Activated naive CD8-positive, alpha-beta T cell treated with anti-CD3 and anti-CD28 coated beads, Interleukin-2, amount 10 ng/mL, durations not matched to agents 7 days and 5 days (primary cell): ENCODE measurements around the gene CDH13. TPM values are rescaled to one million over a fixed set of nuclear protein-coding genes. Genes with fewer than 3 reads are reported as not detected.

Source experiments
- ATAC-seq: fragments of 150-1000 bp; cut with Tn5 transposase; one replicate; pipeline ENCODE4 v1.10.0; 2021; ENCODE audit warnings: low read depth, moderate library complexity
- POLR2A ChIA-PET: fragments of 350-600 bp; sonication (Branson Sonifier 250); formaldehyde crosslinking; loops from one replicate; lab custom pipeline; 2021; ENCODE audit warnings: antibody characterized with exemption; lab: Charles Lee
- DNase-seq: peaks from one replicate; pipeline ENCODE4 v3.0.0; 2021
- H3K27ac Mint-ChIP-seq: one replicate; pipeline ENCODE4 v1.8.0; 2022; ENCODE audit warnings: mild to moderate bottlenecking, mixed read lengths
- H3K27me3 Mint-ChIP-seq: one replicate; pipeline ENCODE4 v1.8.0; 2022; ENCODE audit warnings: mild to moderate bottlenecking, moderate library complexity, mixed read lengths
- H3K36me3 Mint-ChIP-seq: one replicate; pipeline ENCODE4 v1.8.0; 2021; ENCODE audit warnings: mild to moderate bottlenecking, mixed read lengths
- H3K4me1 Mint-ChIP-seq: one replicate; pipeline ENCODE4 v1.8.0; 2021; ENCODE audit warnings: mixed read lengths
- H3K4me3 Mint-ChIP-seq: one replicate; pipeline ENCODE4 v1.8.0; 2022; ENCODE audit warnings: mild to moderate bottlenecking, moderate library complexity, mixed read lengths
- H3K9me3 Mint-ChIP-seq: one replicate; pipeline ENCODE4 v1.8.0; 2021; ENCODE audit warnings: mixed read lengths
- total RNA-seq, 2 experiments: library from RNA; stranded (reverse); gene quantifications; one replicate each; pipeline ENCODE4 v1.2.3, GENCODE V29; 2021

CDH13 gene
- total RNA-seq, 2 experiments from 2014 or later = not detected

DNA sequence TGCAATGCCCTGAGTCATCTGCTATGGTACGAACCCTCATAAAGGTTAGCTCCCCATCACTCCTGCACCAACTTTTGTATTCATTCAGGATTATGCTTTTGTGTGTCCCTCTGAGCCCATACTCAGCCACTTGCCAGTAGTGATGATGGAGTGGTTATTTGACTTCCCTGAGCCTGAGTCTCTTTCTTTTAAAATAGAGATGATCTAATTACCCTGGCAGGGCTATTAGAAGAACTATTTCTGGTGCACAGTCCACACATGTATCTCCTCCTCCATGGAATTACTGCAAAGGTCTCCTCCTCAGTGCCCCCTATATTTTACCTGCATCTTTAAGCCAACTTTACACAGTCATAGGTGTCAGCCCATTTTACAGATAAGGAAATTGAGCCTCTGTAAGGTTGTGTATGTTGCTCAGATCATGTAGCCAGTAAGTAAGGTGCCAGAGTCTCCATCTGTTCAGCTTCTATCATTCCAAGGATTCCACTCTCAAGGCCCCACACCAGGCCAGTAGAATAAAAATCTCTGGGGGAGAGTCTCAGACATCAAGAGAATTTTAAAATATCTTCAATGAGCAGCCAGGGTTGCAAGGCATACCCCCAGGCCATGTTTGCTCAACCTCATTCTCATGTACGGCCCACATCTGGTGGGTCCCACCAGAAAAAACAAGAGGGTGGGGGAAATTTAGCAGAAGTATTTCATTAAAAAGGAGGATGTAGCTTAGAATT is 847.3 kb downstream of the CDH13 start:
- no peaks in the 10 kb centered on the region for H3K36me3 Mint-ChIP-seq
- H3K4me1 Mint-ChIP-seq = no peaks in the 10 kb centered on the region

DNA sequence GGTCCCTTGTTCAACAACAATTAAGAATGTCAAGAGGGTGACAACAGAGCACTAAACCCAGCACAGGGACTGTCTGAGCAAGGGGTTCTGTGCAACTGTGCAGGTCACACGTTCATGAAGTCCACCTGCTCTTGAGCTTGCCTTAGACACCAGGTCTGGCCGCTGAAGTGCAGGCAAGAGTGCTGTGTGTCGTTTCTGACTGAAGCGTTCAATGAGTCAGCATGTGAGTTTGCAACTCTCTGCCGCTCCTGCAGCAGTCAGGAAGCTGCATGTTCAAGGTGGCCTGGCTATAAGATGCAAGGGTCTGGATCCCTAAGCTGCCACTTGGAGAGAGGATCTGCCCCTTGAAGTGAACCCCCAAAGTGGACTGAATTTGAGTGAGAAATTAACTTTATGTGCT is 848.3 kb downstream of the CDH13 start:
- Mint-ChIP-seq H3K27ac (no peak overlapping the region), H3K4me1 (no peaks in the 10 kb centered on the region), H3K36me3 (no peaks in the 10 kb centered on the region), H3K4me3 (no peak overlapping the region), H3K27me3 (no peaks in the 10 kb centered on the region), H3K9me3 (no peaks in the 10 kb centered on the region)
- no peak for DNase-seq
- POLR2A ChIA-PET = no interaction called here
- ATAC-seq = no peak

More for the DNA sequence above, 847.3 kb downstream of the CDH13 start:
- POLR2A ChIA-PET = no interaction called here
- no peak for ATAC-seq
- H3K27me3 Mint-ChIP-seq = no peaks in the 10 kb centered on the region
- no peak overlapping the region for H3K4me3 Mint-ChIP-seq
- H3K9me3 Mint-ChIP-seq = no peaks in the 10 kb centered on the region
- no peak for DNase-seq
- H3K27ac Mint-ChIP-seq = no peak overlapping the region

DNA sequence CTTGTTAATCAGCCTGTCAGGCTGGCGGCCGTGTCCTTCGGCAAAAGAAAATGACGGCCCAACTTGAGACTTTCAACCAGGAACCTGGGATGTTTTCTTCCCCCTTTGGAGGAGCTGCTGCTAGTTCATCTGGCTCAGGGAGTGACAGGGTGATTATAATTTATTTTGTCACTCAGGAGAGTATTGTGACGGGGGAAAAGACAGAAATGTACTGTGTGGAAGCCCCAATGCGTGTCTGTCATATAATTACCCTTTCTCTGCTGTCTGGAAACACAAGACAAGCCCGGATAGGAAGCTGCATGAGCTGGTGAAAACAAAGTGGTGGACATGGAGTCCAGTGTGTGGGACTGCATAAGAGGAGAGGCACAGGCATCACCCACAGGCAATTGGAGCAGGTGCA is 854.8 kb downstream of the CDH13 start:
- H3K27me3 Mint-ChIP-seq = no peaks in the 10 kb centered on the region
- peaks cover 4% of the 10 kb centered on the region for H3K9me3 Mint-ChIP-seq
- no peak for ATAC-seq
- H3K27ac Mint-ChIP-seq = no peak overlapping the region
- no peaks in the 10 kb centered on the region for H3K4me1 Mint-ChIP-seq
- no peak for DNase-seq
- H3K36me3 Mint-ChIP-seq = no peaks in the 10 kb centered on the region
- POLR2A ChIA-PET = no interaction called here
- no peak overlapping the region for H3K4me3 Mint-ChIP-seq

DNA sequence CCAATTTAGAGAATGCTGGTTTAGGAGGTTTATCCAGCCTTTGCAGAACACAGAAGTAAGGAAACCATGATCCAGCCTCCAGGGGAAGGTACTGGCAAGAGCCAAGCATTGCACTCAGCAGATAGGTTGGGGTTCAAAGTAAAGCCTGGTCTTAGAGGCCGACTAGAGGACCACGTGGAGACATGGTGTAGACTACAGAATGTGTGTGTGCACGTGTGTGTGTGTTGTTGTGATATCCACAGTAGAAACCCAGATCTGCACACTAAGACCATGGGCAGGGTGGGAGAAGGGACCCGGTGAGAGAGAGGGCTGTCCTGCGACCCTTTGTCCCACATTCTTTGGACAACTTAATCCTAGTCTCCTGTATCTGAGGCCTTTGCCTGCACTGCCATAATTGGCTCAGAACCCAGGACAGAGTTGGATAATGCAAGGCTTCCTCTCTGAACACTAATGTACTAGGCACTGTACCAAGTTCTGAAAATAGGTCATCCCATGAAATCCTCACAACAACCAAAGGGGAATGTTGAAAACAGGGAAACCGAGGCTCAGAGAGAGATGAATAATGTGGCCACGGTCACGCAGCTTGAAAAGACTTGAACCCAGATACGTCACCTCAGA is 855.9 kb downstream of the CDH13 start:
- POLR2A ChIA-PET = no interaction called here
- Mint-ChIP-seq H3K4me1 (no peaks in the 10 kb centered on the region), H3K4me3 (no peak overlapping the region), H3K36me3 (no peaks in the 10 kb centered on the region), H3K27me3 (no peaks in the 10 kb centered on the region), H3K27ac (no peak overlapping the region), H3K9me3 (peaks cover 4% of the 10 kb centered on the region)
- ATAC-seq (no peak), DNase-seq (no peak)

DNA sequence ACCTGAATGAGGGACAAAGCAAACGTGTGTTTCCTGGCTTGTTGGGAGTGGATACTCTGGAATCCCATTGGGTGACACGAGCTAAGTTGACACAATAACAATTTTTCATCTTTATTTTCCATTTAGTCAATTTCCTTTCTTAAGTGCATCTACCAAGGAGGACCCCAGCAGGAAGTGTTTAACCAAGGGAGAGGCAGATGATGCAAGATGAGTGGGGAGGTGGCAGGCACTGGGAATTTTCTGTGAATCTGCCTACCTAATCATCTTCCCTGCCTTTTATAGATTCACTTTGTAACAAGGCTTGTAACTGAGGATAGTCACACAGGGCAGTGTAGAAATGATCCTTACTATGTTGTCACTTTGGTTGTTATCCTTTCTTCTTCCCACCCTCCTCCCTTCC is 863.3 kb downstream of the CDH13 start:
- H3K4me3 Mint-ChIP-seq = no peak overlapping the region
- no peak overlapping the region for H3K27ac Mint-ChIP-seq
- no peaks in the 10 kb centered on the region for H3K36me3 Mint-ChIP-seq
- H3K4me1 Mint-ChIP-seq = no peaks in the 10 kb centered on the region
- POLR2A ChIA-PET = no interaction called here
- ATAC-seq (no peak), DNase-seq (no peak)
- peaks cover 1% of the 10 kb centered on the region for H3K27me3 Mint-ChIP-seq
- no peaks in the 10 kb centered on the region for H3K9me3 Mint-ChIP-seq

DNA sequence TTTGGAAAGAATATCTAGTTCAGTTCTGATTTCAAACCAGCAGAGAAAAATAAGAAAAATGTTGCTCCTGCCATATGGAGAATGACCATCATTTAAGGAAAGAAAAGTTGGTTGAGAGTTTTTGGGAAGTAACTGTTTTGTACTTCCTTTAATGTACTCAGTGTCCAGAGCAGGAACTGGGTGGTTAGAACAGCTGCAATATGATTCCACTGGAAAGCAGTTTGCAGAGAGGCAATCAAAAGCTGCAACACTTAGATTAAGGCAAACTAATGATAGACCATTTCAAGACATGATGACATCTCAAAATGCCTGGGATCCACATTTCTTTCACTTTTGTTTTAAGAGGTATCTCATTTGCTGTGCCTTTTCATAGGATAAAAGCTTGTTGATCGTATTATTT is 867.7 kb downstream of the CDH13 start:
- no peak for DNase-seq
- H3K9me3 Mint-ChIP-seq = peaks cover 3% of the 10 kb centered on the region
- H3K4me3 Mint-ChIP-seq = no peak overlapping the region
- POLR2A ChIA-PET = no interaction called here
- no peak overlapping the region for H3K27ac Mint-ChIP-seq
- no peaks in the 10 kb centered on the region for H3K27me3 Mint-ChIP-seq
- H3K36me3 Mint-ChIP-seq = no peaks in the 10 kb centered on the region
- no peak for ATAC-seq
- H3K4me1 Mint-ChIP-seq = no peaks in the 10 kb centered on the region

DNA sequence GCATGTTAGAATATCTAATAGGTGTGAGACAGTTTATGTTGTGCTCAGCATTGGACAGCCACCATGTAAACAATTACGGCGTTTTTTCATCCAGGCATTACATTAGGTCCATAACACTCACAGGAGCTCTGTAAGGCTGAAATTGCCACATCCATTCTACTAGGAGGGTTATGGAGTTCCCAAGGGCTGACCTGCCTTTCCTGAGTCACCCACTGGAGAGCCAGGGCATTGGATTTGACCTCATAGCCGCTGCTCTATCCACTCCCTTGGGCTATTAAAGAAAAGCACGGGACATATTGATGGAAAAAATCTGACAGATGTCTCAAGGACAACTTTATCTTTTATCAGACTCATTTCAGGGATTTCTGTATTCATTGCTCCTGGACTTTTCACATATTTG is 874.7 kb downstream of the CDH13 start:
- no peaks in the 10 kb centered on the region for H3K27me3 Mint-ChIP-seq
- DNase-seq = no peak
- no peaks in the 10 kb centered on the region for H3K4me1 Mint-ChIP-seq
- no peaks in the 10 kb centered on the region for H3K36me3 Mint-ChIP-seq
- H3K9me3 Mint-ChIP-seq = peaks cover 3% of the 10 kb centered on the region
- ATAC-seq = no peak
- H3K27ac Mint-ChIP-seq = no peak overlapping the region
- H3K4me3 Mint-ChIP-seq = no peak overlapping the region
- POLR2A ChIA-PET = no interaction called here

DNA sequence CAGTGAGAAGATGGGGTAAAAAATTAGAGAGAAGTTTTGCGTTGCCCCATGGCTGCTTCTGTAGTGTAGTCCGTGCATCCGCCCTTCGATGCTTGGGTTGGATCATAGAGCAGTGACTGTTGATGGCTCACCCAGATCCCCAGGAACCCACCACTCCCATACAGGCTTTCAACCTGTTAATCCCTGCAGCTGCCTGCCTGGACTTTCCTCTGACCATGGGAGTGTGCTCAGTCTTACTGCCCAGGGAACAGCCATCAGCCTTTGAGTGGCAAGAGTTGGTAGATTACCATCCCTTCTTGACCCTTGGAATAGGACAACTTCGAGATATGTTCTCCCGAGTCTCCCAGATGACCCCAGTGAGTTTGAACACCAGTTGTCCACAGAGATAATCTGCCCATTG is 881.5 kb downstream of the CDH13 start:
- ATAC-seq = no peak
- H3K27me3 Mint-ChIP-seq = peaks cover 1% of the 10 kb centered on the region
- no peak overlapping the region for H3K27ac Mint-ChIP-seq
- H3K9me3 Mint-ChIP-seq = no peaks in the 10 kb centered on the region
- POLR2A ChIA-PET = no interaction called here
- H3K4me3 Mint-ChIP-seq = no peak overlapping the region
- no peak for DNase-seq
- H3K36me3 Mint-ChIP-seq = no peaks in the 10 kb centered on the region
- H3K4me1 Mint-ChIP-seq = no peaks in the 10 kb centered on the region

DNA sequence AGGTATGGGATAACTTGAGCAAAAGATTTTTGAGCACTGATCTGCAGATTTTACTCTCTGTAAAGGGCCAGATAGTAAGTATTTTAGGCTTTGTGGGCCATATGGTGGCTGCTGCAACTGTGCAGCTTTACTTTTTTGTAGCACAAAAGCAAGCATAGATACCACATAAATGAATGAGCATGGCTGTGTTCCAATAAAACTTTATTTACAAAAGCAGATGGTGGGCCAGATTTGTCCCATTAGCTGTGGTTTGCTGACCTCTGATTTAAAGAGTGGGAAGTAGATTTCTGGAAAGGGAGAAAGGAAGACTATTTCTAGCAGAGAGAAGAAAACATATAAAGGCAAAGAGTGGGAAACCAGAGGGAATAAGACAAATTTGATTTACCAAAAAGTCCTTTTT is 882.5 kb downstream of the CDH13 start:
- Mint-ChIP-seq H3K9me3 (no peaks in the 10 kb centered on the region), H3K27ac (no peak overlapping the region), H3K27me3 (peaks cover 1% of the 10 kb centered on the region), H3K36me3 (no peaks in the 10 kb centered on the region), H3K4me3 (no peak overlapping the region), H3K4me1 (no peaks in the 10 kb centered on the region)
- DNase-seq (no peak), ATAC-seq (no peak)
- POLR2A ChIA-PET = no interaction called here

DNA sequence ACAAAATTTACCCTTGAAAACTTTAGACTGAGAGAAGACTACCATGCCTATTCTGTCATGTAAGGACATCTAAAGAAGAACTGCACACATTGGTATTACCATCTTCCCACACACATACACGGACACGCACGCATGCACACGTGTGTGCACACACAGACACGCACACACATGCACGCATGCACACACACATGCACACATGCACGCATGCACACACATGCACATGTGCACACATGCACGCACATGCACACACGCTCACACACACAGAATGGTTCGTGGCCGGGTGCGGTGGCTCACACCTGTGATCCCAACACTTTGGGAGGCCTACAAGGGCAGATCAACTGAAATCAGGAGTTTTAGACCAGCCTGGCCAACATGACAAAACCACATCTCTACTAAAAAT is 884.1 kb downstream of the CDH13 start:
- peaks cover 1% of the 10 kb centered on the region for H3K27me3 Mint-ChIP-seq
- no peak for DNase-seq
- H3K36me3 Mint-ChIP-seq = no peaks in the 10 kb centered on the region
- POLR2A ChIA-PET = no interaction called here
- no peak overlapping the region for H3K4me3 Mint-ChIP-seq
- no peak for ATAC-seq
- H3K27ac Mint-ChIP-seq = no peak overlapping the region
- H3K4me1 Mint-ChIP-seq = no peaks in the 10 kb centered on the region
- H3K9me3 Mint-ChIP-seq = no peaks in the 10 kb centered on the region

DNA sequence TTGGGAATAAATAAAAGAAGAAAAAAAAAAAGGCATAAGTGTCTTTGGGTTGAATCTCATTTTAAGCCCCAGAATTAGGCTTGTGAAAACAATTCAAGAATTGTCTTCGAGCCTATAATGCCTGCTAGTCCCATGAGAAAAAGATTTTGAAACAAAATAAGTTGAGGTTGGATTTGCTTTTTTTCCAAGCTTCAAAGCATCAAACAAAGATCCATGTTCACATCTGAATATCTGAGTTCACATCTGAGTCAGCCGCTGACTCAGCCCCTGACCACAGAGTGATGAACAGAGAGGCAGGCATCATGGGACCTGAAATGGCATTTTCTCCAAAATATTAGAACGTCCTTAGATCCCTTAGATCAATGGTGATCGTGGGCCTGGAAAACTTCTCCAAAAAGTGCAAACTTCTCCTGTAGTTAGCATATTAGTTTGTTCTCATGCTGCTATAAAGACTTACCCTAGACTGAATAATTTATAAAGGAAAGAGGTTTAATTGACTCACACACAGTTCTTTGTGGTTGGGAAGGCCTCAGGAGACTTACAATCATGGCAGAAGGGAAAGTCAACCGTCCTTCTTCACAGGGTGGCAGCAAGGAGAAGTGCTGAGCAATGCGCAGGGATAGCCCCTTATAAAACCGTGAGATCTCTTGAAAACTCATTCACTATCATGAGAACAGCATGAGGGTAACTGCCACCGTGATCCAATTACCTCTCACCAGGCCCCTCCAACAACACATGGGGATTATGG is 886.4 kb downstream of the CDH13 start:
- ATAC-seq (no peak), DNase-seq (no peak)
- H3K9me3 Mint-ChIP-seq = peaks cover 1% of the 10 kb centered on the region
- no peak overlapping the region for H3K27ac Mint-ChIP-seq
- no peaks in the 10 kb centered on the region for H3K4me1 Mint-ChIP-seq
- no peaks in the 10 kb centered on the region for H3K36me3 Mint-ChIP-seq
- H3K27me3 Mint-ChIP-seq = peaks cover 1% of the 10 kb centered on the region
- no peak overlapping the region for H3K4me3 Mint-ChIP-seq
- POLR2A ChIA-PET = no interaction called here

DNA sequence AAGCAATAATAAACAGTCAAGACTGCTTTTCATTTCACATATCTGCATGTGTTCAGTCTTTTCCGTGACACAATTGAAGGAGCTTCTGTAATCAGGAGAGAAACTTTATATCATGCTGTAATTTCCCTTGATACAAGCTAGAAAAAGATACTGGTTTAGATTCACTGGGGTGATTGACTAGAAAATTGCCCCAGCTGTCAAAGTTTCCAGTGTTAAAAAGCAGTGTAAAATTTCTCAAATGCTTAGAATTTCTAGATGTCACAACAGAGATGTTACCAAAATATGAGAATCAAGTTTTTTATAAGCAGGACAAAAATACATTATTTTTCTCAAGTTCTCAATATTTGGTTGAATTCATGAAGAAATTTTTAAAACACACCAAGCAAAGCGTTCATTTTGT is 888.6 kb downstream of the CDH13 start:
- H3K36me3 Mint-ChIP-seq = no peaks in the 10 kb centered on the region
- DNase-seq = no peak
- no peaks in the 10 kb centered on the region for H3K27me3 Mint-ChIP-seq
- no peak overlapping the region for H3K27ac Mint-ChIP-seq
- peaks cover 1% of the 10 kb centered on the region for H3K9me3 Mint-ChIP-seq
- POLR2A ChIA-PET = no interaction called here
- H3K4me3 Mint-ChIP-seq = no peak overlapping the region
- ATAC-seq = no peak
- H3K4me1 Mint-ChIP-seq = no peaks in the 10 kb centered on the region

DNA sequence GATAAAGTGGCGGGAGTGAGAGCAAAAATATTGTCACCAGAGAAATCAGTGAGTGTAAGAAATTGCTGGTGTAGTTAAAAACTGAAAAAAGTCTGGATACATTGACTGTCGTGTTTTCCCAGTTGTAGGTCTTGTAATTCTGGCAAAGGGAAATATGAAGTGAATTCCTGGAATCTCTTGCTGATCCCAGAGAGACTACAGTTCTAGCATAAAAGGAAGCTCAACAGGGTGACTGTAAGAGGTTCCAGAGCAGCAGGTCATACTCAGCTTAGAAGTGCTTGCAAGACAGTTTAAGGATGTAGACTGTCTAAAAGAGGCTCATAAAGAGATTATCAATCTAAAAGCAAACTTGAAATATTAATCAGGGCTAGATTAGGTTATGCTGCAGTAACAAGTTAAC is 890.2 kb downstream of the CDH13 start:
- DNase-seq (no peak), ATAC-seq (no peak)
- no peak overlapping the region for H3K4me3 Mint-ChIP-seq
- no peak overlapping the region for H3K27ac Mint-ChIP-seq
- peaks cover 1% of the 10 kb centered on the region for H3K9me3 Mint-ChIP-seq
- POLR2A ChIA-PET = no interaction called here
- no peaks in the 10 kb centered on the region for H3K4me1 Mint-ChIP-seq
- H3K27me3 Mint-ChIP-seq = no peaks in the 10 kb centered on the region
- no peaks in the 10 kb centered on the region for H3K36me3 Mint-ChIP-seq

DNA sequence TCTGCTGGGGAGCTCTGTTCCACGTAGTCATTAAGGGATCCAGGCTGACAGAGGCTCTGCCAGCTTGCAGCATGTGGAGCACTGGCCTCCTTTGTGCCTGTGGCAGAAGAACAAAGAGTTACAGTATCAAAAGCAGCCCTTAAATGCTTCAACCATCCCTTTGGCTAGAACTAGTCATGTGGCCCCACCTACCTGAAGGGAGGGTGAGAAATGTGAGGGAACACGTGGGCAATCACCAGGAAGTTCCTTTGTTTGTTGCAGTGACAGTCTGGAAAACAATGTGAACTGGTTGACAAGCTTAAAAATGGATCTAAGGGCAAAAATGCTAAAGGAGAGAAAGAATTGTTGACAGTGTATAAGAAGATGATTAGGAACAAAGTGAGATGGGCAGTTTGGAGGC is 890.6 kb downstream of the CDH13 start:
- H3K27ac Mint-ChIP-seq = no peak overlapping the region
- H3K4me3 Mint-ChIP-seq = no peak overlapping the region
- H3K9me3 Mint-ChIP-seq = peaks cover 1% of the 10 kb centered on the region
- no peaks in the 10 kb centered on the region for H3K36me3 Mint-ChIP-seq
- POLR2A ChIA-PET = no interaction called here
- DNase-seq = no peak
- H3K4me1 Mint-ChIP-seq = no peaks in the 10 kb centered on the region
- ATAC-seq = no peak
- H3K27me3 Mint-ChIP-seq = no peaks in the 10 kb centered on the region
